ENCODE data around the gene MYL10.
"Not testable (repeated sequence)": the region's sequence is repeated elsewhere in the genome, so short reads cannot be mapped to it uniquely, and the experiment has no call there.

- not testable (repeated sequence) for TF ChIP-seq CTCF (conservative IDR thresholded peaks at IDR 0.05; ENCODE audit: low read length); EZH2phosphoT487 (IDR thresholded peaks at IDR 0.05; ENCODE audit: borderline replicate concordance, low read depth, low read length)
These were observed 24.2 kb downstream of the MYL10 start for GRCh38 chr7:101604934-101605332.
